Measurements from ENCODE around the gene PI4KA. TPM values are rescaled to one million over a fixed set of nuclear protein-coding genes. Genes with fewer than 3 reads are reported as not detected.

The PI4KA gene
- polyA plus RNA-seq, 1 donor from 2014 or later = 42.2 TPM

- H3K27me3 ChIP-seq (ENCODE audit: insufficient read depth, low read depth, low read length) = no peaks in the 10 kb centered on the region
- no peak for TF ChIP-seq RAD21 (conservative IDR thresholded peaks at IDR 0.05)
- no peak for TF ChIP-seq REST (IDR thresholded peaks at IDR 0.05; ENCODE audit: borderline replicate concordance)
- no peak for TF ChIP-seq MXI1 (conservative IDR thresholded peaks at IDR 0.05; ENCODE audit: poor library complexity, severe bottlenecking)
- TF ChIP-seq POLR2AphosphoS5 (IDR thresholded peaks at IDR 0.05) = no peak
- TF ChIP-seq EP300 (conservative IDR thresholded peaks at IDR 0.05; ENCODE audit: poor library complexity, severe bottlenecking) = no peak
- no peak for TF ChIP-seq EZH2 (IDR thresholded peaks at IDR 0.05; ENCODE audit: borderline replicate concordance, insufficient read depth, low read length, poor library complexity, severe bottlenecking)
- TF ChIP-seq CTCF (IDR thresholded peaks at IDR 0.05; ENCODE audit: poor library complexity, severe bottlenecking) = no peak
- H3K4me2 ChIP-seq (ENCODE audit: low read length) = no peak overlapping the region
- no peaks in the 10 kb centered on the region for H3K9me2 ChIP-seq (ENCODE audit: insufficient read depth, low read length)
- no peaks in the 10 kb centered on the region for H3F3A ChIP-seq (ENCODE audit: insufficient read depth, low read length, poor library complexity, severe bottlenecking)
- H3K79me2 ChIP-seq (replicated peaks; ENCODE audit: insufficient read depth, low read length) = no peaks in the 10 kb centered on the region
- H3K27ac ChIP-seq (ENCODE audit: low read length) = no peak overlapping the region
- H3K9me3 ChIP-seq (ENCODE audit: low read length) = no peaks in the 10 kb centered on the region
- no peak overlapping the region for H2AFZ ChIP-seq (ENCODE audit: low read depth, low read length)
- H4K20me1 ChIP-seq (ENCODE audit: insufficient read depth) = no peaks in the 10 kb centered on the region
- H3K4me3 ChIP-seq (ENCODE audit: low read length) = no peak overlapping the region
- no peak overlapping the region for H3K9ac ChIP-seq (ENCODE audit: low read length)
- H3K36me3 ChIP-seq (ENCODE audit: insufficient read depth, low read length) = no peaks in the 10 kb centered on the region
These were observed 66.2 kb downstream of the PI4KA start for GRCh38 chr22:20792221-20792965.

GRCh38 chr22:20788627-20789344 lies 69.8 kb downstream of the PI4KA start:
- Histone ChIP-seq H2AFZ (ENCODE audit: low read depth, low read length) (no peak overlapping the region), H3K9me3 (ENCODE audit: low read length) (no peaks in the 10 kb centered on the region), H3K9me2 (ENCODE audit: insufficient read depth, low read length) (no peaks in the 10 kb centered on the region), H3K4me3 (ENCODE audit: low read length) (no peak overlapping the region), H3K27ac (ENCODE audit: low read length) (no peak overlapping the region), H3K9ac (ENCODE audit: low read length) (no peak overlapping the region), H3K79me2 (replicated peaks; ENCODE audit: insufficient read depth, low read length) (no peaks in the 10 kb centered on the region), H3K27me3 (ENCODE audit: insufficient read depth, low read depth, low read length) (no peaks in the 10 kb centered on the region), H3K36me3 (ENCODE audit: insufficient read depth, low read length) (no peaks in the 10 kb centered on the region), H3F3A (ENCODE audit: insufficient read depth, low read length, poor library complexity, severe bottlenecking) (no peaks in the 10 kb centered on the region), H4K20me1 (ENCODE audit: insufficient read depth) (no peaks in the 10 kb centered on the region), H3K4me2 (ENCODE audit: low read length) (no peak overlapping the region)
- TF ChIP-seq MXI1 (conservative IDR thresholded peaks at IDR 0.05; ENCODE audit: poor library complexity, severe bottlenecking) (no peak), SMC3 (conservative IDR thresholded peaks at IDR 0.05; ENCODE audit: poor library complexity) (no peak), REST (IDR thresholded peaks at IDR 0.05; ENCODE audit: borderline replicate concordance) (no peak), CTCF (IDR thresholded peaks at IDR 0.05; ENCODE audit: poor library complexity, severe bottlenecking) (no peak), TAF1 (IDR thresholded peaks at IDR 0.05; ENCODE audit: low read depth) (no peak), EP300 (conservative IDR thresholded peaks at IDR 0.05; ENCODE audit: poor library complexity, severe bottlenecking) (no peak), EZH2 (IDR thresholded peaks at IDR 0.05; ENCODE audit: borderline replicate concordance, insufficient read depth, low read length, poor library complexity, severe bottlenecking) (no peak), RAD21 (conservative IDR thresholded peaks at IDR 0.05) (no peak), POLR2AphosphoS5 (IDR thresholded peaks at IDR 0.05) (no peak)
